Measurements from ENCODE around the gene CHRNA4. TPM values are rescaled to one million over a fixed set of nuclear protein-coding genes. Genes with fewer than 3 reads are reported as not detected.

CHRNA4 gene
- total and polyA plus RNA-seq, 9 of the 15 experiments (the other 6 are each of a cell fraction or from before 2014, with no cell fraction given) = not detected

GRCh38 chr20:63355781-63356295 is 5.3 kb downstream of the CHRNA4 start:
- no TSS peak for BruUV-seq (replicated peaks)
- Histone ChIP-seq H3K27ac (ENCODE audit: extremely low read depth, low read depth, low read length) (no peak overlapping the region), H3K4me2 (ENCODE audit: insufficient read depth, low read length) (no peak overlapping the region), H3K9ac (ENCODE audit: insufficient read depth in 1 of 2, low read depth in 2 of 2, low read length in 2 of 2) (no peak overlapping the region), H3K27me3 (ENCODE audit: control insufficient read depth in 2 of 2, insufficient read depth in 2 of 2, low read length in 2 of 2) (peaks cover 0 to 13% of the 10 kb centered on the region in 2 experiments; a peak in 3 of 5 replicates), H2AFZ (ENCODE audit: low read depth, low read length) (no peak overlapping the region), H3K4me1 (replicated peaks in 1 of 2; ENCODE audit: control insufficient read depth in 2 of 2, insufficient read depth in 2 of 2, low read length in 2 of 2) (peaks cover 0 to 10% of the 10 kb centered on the region in 2 experiments; a peak in 2 of 5 replicates), H3K9me1 (ENCODE audit: control insufficient read depth, insufficient read depth, low read length) (no peaks in the 10 kb centered on the region), H3K9me3 (replicated peaks; ENCODE audit: control insufficient read depth, insufficient read depth, low read depth, low read length) (no peaks in the 10 kb centered on the region), H3K79me2 (ENCODE audit: control insufficient read depth, insufficient read depth, low read length) (no peaks in the 10 kb centered on the region), H3K36me3 (ENCODE audit: control insufficient read depth, insufficient read depth, low read length) (no peaks in the 10 kb centered on the region), H4K20me1 (replicated peaks; ENCODE audit: control insufficient read depth, insufficient read depth, low read length) (no peaks in the 10 kb centered on the region), H3K4me3 (no peak overlapping the region)
- DNase-seq (ENCODE audit: extremely low read depth in 1 of 4, low spot score in 3 of 4) (no peak), ATAC-seq (no peak), FAIRE-seq (no peak)
- CTCF ChIA-PET (ENCODE audit: low intra/inter-chr PET ratio) = no interaction called here
- POLR2A ChIA-PET = no interaction called here
- 2% methylated on average over 6 of the region's 11 CpGs for WGBS (ENCODE audit: insufficient coverage, low coverage, missing lambda C conversion rate)
- in situ Hi-C loops (cut with MboI) = no loop called here
- intact Hi-C loops (cut with micrococcal nuclease) = no loop called here
- TF ChIP-seq NRF1 (conservative IDR thresholded peaks at IDR 0.05 in 1 of 2, IDR thresholded peaks at IDR 0.05 in 1 of 2) = no peak
- TF ChIP-seq SRSF3 (IDR thresholded peaks at IDR 0.05; ENCODE audit: insufficient read depth, low read length) = no peak
- no peak for TF ChIP-seq NBN (IDR thresholded peaks at IDR 0.05; ENCODE audit: low read depth)
- no peak for TF ChIP-seq HMGXB4 (CRISPR knock-in tag; IDR thresholded peaks at IDR 0.05)
- no peak for TF ChIP-seq HBP1 (CRISPR knock-in tag; IDR thresholded peaks at IDR 0.05)
- no peak for TF ChIP-seq NFRKB (IDR thresholded peaks at IDR 0.05; ENCODE audit: low read depth)
- no peak for TF ChIP-seq ZNF592 (IDR thresholded peaks at IDR 0.05)
- no peak for TF ChIP-seq YBX1 (IDR thresholded peaks at IDR 0.05)
- no peak for TF ChIP-seq NFXL1 (CRISPR knock-in tag; IDR thresholded peaks at IDR 0.05)

Measured in K562 (cell line).